Testis (tissue), 2 donors: Measurements from ENCODE around the gene PCID2.

ENCODE experiments used
- CTCF ChIP-seq, 3 experiments: fragments of 450-650 bp in 2 of 3; fragments of 200-600 bp in 1 of 3; sonication (generic) in 1 of 3; IDR thresholded peaks; one replicate each; pipeline ENCODE4 v1.5.1; 2016 to 2019; ENCODE audit warnings: antibody characterized with exemption in 3 of 3, mild to moderate bottlenecking in 2 of 3, moderate library complexity in 1 of 3
- POLR2A ChIP-seq: fragments of 450-650 bp; IDR thresholded peaks from one replicate; pipeline ENCODE4 v1.6.1; 2017; ENCODE audit warnings: antibody characterized with exemption, mild to moderate bottlenecking, moderate library complexity

GRCh38 chr13:113205428-113205931, 3.0 kb downstream of the PCID2 start:
- TF ChIP-seq CTCF (IDR thresholded peaks at IDR 0.05) (no peak), POLR2A (no peak)
